Activated T-helper 1 cell treated with anti-CD3 and anti-CD28 coated beads, Interleukin-12 subunit alpha, Interleukin-12 subunit beta, Interleukin-2, Interleukin-4 antibody, amounts not matched to agents 30 ng/mL and 10 ng/mL and 1 ng/mL, durations not matched to agents 14 hours and 24 hours and 36 hours (primary cell): ENCODE results near the gene COL1A2. TPM values are rescaled to one million over a fixed set of nuclear protein-coding genes. Genes with fewer than 3 reads are reported as not detected.

Experiments used
- DNase-seq: peaks from one replicate; pipeline ENCODE4 v3.0.0; 2021; ENCODE audit warnings: low spot score
- H3K27ac Mint-ChIP-seq: one replicate; pipeline ENCODE4 v1.8.0; 2021; ENCODE audit warnings: mild to moderate bottlenecking, mixed read lengths
- H3K27me3 Mint-ChIP-seq: one replicate; pipeline ENCODE4 v1.8.0; 2022; ENCODE audit warnings: mild to moderate bottlenecking, moderate library complexity, mixed read lengths; ENCODE audit not compliant: insufficient read depth
- H3K36me3 Mint-ChIP-seq: one replicate; pipeline ENCODE4 v1.8.0; 2021; ENCODE audit warnings: low read depth, mixed read lengths
- H3K4me1 Mint-ChIP-seq: one replicate; pipeline ENCODE4 v1.8.0; 2021; ENCODE audit warnings: low read depth, mixed read lengths
- H3K4me3 Mint-ChIP-seq: one replicate; pipeline ENCODE4 v1.8.0; 2021; ENCODE audit warnings: mild to moderate bottlenecking, moderate library complexity, mixed read lengths
- H3K9me3 Mint-ChIP-seq: one replicate; pipeline ENCODE4 v1.8.0; 2021; ENCODE audit warnings: mixed read lengths
- intact Hi-C: fragments of 100-400 bp; cut with micrococcal nuclease; formaldehyde crosslinking; loops from one replicate; pipeline ENCODE4 v1.15.1; 2024
- total RNA-seq: library from RNA; stranded (reverse); gene quantifications from 2 replicates; pipeline ENCODE4 v1.2.3, GENCODE V29; 2022

COL1A2 gene
- total RNA-seq, 1 donor from 2014 or later = 10.2 TPM

DNA sequence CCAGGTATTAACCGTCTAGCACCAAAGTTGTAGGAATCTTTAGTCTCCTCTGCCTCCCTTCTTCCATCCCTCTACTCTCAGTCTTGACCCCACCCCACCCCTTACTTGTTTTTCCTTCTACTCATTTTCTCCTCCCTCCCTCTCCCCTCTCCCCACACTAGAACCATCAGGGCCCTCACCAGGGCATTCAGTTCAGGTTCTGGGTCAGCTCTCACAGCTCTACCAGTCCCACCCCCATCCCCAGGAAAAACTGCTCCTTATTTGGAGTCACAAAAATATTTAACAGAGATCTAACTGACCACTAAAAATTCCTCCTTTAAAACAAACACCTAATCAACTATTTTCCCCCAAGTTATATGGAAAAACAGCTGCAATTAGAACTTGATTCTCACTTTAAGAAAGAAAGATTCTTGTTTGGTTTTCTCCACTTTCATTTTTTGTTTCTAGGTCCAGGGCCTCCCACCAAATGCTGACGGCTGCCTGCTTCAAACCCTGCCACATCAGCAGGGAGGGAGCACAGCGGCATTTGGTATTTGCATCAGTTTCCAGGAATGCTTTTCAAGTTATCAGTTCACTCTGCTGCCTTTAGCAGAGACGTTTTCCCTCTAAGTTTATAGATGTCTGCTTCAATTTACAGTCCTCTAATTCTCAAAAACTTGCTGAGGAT lies 2.8 kb upstream of the COL1A2 start:
- Mint-ChIP-seq H3K4me3 (peak overlapping the region; percentile 74), H3K27ac (peak overlapping the region; percentile 82), H3K9me3 (no peaks in the 10 kb centered on the region), H3K27me3 (no peaks in the 10 kb centered on the region), H3K4me1 (peaks cover 35% of the 10 kb centered on the region), H3K36me3 (no peaks in the 10 kb centered on the region)
- intact Hi-C loops = loop anchor here (5.0 to 10.0 kb wide), 3 partner anchors 120 to 1160 kb away; partner anchors contain the start of gene VPS50
- DNase-seq = peak; percentile 32

DNA sequence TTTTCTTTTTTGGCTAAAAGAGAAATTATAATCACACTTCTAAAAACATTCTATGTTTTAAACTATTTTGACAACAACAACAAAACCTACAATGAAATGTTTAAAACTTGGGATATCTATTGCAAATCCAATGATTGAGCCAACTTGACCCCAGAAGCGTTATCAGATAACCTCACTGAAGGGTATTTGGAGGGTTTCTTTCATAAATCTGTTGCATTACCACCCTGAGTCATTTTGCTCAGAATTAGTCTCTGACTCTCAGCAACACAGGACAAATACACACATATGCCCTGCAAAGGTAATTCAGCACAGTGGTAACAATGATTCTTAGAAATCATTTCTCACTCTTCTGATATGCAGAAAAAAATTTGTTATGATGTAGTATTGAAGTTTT lies 2.3 kb upstream of the COL1A2 start:
- intact Hi-C loops = loop anchor here (5.0 to 10.0 kb wide), 3 partner anchors 120 to 1160 kb away; partner anchors contain the start of gene VPS50
- Mint-ChIP-seq H3K27me3 (no peaks in the 10 kb centered on the region), H3K27ac (peak overlapping the region; percentile 82), H3K4me1 (peaks cover 35% of the 10 kb centered on the region), H3K36me3 (no peaks in the 10 kb centered on the region), H3K4me3 (peak overlapping the region; percentile 74), H3K9me3 (no peaks in the 10 kb centered on the region)
- DNase-seq = no peak

- intact Hi-C loops = loop anchor here (2.0 to 10.0 kb wide), 6 partner anchors 105 to 1161 kb away; partner anchors contain the start of gene VPS50
- Mint-ChIP-seq H3K4me1 (peaks cover 35% of the 10 kb centered on the region), H3K27ac (no peak overlapping the region), H3K4me3 (peak overlapping the region; percentile 25), H3K36me3 (no peaks in the 10 kb centered on the region), H3K27me3 (no peaks in the 10 kb centered on the region), H3K9me3 (no peaks in the 10 kb centered on the region)
- DNase-seq = no peak
Measured at GRCh38 chr7:94393246-94394108, 1.2 kb upstream of the COL1A2 start.

DNA sequence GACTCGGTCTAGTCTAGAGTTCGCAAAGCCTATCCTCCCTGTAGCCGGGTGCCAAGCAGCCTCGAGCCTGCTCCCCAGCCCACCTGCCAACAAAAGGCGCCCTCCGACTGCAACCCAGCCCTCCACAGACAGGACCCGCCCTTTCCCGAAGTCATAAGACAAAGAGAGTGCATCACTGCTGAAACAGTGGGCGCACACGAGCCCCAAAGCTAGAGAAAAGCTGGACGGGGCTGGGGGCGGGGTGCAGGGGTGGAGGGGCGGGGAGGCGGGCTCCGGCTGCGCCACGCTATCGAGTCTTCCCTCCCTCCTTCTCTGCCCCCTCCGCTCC lies 622 bp upstream of the COL1A2 start:
- Mint-ChIP-seq H3K27me3 (no peaks in the 10 kb centered on the region), H3K9me3 (no peaks in the 10 kb centered on the region), H3K4me3 (no peak overlapping the region), H3K27ac (no peak overlapping the region), H3K4me1 (peaks cover 35% of the 10 kb centered on the region), H3K36me3 (no peaks in the 10 kb centered on the region)
- intact Hi-C loops = loop anchor here (2.0 to 10.0 kb wide), 6 partner anchors 105 to 1162 kb away; partner anchors contain the start of gene VPS50
- no peak for DNase-seq

DNA sequence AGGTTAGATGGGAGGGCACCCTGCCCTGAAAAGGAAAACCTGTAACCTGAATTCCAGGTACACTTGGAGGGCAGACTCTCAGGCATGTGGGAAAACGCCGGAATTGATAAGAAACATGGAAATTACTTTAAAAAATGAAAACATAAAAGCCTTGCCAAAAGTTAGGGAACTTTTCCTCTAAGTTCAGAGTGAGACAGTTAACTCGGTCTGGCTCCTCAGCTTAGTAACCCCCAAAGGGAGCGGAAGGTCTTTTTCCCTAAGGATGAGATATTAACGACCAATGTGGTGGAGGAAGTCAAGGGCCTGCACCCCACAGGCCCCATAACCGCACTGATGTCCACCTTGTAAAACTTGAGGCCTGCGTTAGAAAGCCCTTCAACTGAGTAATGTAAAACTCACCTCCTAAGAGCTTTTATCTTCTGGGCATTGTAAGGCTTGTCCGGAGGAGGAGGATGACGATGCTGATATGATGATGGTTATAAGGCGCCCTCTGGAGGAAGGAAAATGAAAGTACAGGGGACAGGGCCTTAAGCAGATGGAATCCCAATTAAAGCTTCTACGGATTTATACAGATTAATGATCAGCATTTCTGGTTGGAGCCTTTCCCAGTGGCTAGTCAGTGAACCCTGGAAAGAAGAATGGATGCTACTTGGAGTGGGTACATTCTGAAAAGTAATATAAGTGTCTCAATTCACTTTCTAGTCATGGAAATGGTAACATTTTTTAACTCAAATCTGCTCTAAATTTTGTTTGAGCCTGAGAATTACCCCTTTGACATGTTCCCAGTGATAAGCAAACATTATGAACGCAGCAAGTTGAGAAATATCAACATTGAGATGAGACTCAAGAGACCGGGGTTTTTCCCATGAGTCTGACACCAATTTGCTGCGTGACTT lies 694 bp downstream of the COL1A2 start:
- peak; percentile 46 for DNase-seq
- Mint-ChIP-seq H3K4me3 (peak overlapping the region; percentile 86), H3K27ac (peak overlapping the region; percentile 83), H3K27me3 (no peaks in the 10 kb centered on the region), H3K4me1 (peaks cover 35% of the 10 kb centered on the region), H3K9me3 (no peaks in the 10 kb centered on the region), H3K36me3 (no peaks in the 10 kb centered on the region)
- intact Hi-C loops = loop anchor here (1.0 to 10.0 kb wide), 9 partner anchors 107 to 1150 kb away; partner anchors contain the start of gene BET1

DNA sequence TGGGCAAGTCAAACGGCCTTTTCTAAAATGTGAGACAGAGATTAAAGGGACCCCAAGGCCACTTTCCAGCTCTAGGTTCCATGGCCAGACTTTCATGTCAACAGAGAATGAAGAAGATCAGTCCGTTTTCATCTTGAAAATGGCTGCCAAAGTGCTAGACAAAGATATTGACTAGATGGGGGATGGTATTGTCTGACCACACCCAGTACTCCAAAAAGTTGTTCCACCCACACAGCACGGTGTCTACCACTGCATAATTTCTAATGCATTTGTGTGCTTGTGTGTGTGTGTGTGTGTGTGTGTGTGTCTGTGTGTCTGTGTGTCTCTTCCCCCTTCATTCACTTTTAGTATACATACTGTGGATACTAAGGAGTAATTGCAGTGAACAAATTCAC lies 1.3 kb downstream of the COL1A2 start:
- DNase-seq = no peak
- Mint-ChIP-seq H3K4me3 (no peak overlapping the region), H3K27ac (no peak overlapping the region), H3K27me3 (peaks cover 6% of the 10 kb centered on the region), H3K4me1 (peaks cover 35% of the 10 kb centered on the region), H3K36me3 (no peaks in the 10 kb centered on the region), H3K9me3 (no peaks in the 10 kb centered on the region)
- intact Hi-C loops = loop anchor here (10.0 kb wide), 1 partner anchor 221 kb away; no protein-coding TSS in a partner anchor

GRCh38 chr7:94396596-94396995 lies 1.9 kb downstream of the COL1A2 start:
- Mint-ChIP-seq H3K27me3 (peaks cover 7% of the 10 kb centered on the region), H3K27ac (no peak overlapping the region), H3K4me1 (peaks cover 33% of the 10 kb centered on the region), H3K36me3 (no peaks in the 10 kb centered on the region), H3K4me3 (no peak overlapping the region), H3K9me3 (no peaks in the 10 kb centered on the region)
- DNase-seq = no peak
- intact Hi-C loops = loop anchor here (10.0 kb wide), 1 partner anchor 222 kb away; no protein-coding TSS in a partner anchor

DNA sequence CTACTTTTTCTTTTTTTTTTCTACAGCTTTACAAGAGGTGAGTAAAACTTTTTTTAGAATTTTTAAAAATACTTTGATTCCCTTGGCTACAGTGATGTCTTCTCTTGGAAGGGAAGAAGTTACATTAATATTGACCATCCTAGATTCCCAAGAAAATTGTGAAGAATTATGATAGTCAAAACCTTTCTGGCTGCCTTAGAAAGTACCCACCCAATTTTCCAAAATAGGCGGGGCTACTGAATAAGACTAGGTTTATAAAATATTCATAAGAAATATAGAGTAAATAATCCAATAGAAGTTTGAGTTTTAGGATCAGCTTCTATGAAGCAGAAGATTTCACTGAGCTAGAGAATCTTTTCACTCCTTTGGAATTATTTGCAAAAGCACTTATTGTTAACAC lies 3.0 kb downstream of the COL1A2 start:
- peaks cover 22% of the 10 kb centered on the region for H3K4me1 Mint-ChIP-seq
- no peaks in the 10 kb centered on the region for H3K36me3 Mint-ChIP-seq
- peaks cover 7% of the 10 kb centered on the region for H3K27me3 Mint-ChIP-seq
- no peak overlapping the region for H3K4me3 Mint-ChIP-seq
- no peak for DNase-seq
- H3K9me3 Mint-ChIP-seq = no peaks in the 10 kb centered on the region
- H3K27ac Mint-ChIP-seq = no peak overlapping the region
- intact Hi-C loops = loop anchor here (10.0 kb wide), 1 partner anchor 223 kb away; no protein-coding TSS in a partner anchor

DNA sequence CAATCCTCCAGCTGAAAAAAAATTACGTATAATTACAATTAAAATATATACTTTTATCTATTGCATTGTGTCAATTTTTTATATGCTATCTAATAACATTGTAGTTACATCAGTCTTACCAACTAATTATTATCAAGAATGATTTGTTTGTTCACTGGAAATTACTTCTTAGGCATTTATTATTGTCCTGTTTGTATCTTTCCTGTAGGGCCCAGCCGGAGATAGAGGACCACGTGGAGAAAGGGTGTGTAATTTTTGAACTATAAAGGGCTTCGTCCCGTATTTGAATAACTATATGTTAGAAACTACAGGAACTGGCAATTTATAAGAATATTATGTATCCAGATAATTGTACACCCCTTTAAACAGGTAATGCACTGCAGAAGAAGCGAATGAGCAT lies 4.1 kb downstream of the COL1A2 start:
- no peak overlapping the region for H3K4me3 Mint-ChIP-seq
- peaks cover 7% of the 10 kb centered on the region for H3K27me3 Mint-ChIP-seq
- intact Hi-C loops = loop anchor here (10.0 kb wide), 1 partner anchor 224 kb away; no protein-coding TSS in a partner anchor
- H3K27ac Mint-ChIP-seq = no peak overlapping the region
- no peaks in the 10 kb centered on the region for H3K36me3 Mint-ChIP-seq
- no peak for DNase-seq
- H3K9me3 Mint-ChIP-seq = no peaks in the 10 kb centered on the region
- peaks cover 11% of the 10 kb centered on the region for H3K4me1 Mint-ChIP-seq

- Mint-ChIP-seq H3K36me3 (no peaks in the 10 kb centered on the region), H3K27me3 (peaks cover 7% of the 10 kb centered on the region), H3K4me3 (no peak overlapping the region), H3K9me3 (no peaks in the 10 kb centered on the region), H3K4me1 (peaks cover 7% of the 10 kb centered on the region), H3K27ac (no peak overlapping the region)
- DNase-seq = no peak
- intact Hi-C loops = no loop called here
Measured at GRCh38 chr7:94400022-94400421, 5.3 kb downstream of the COL1A2 start.

GRCh38 chr7:94400643-94401427 lies 6.1 kb downstream of the COL1A2 start:
- H3K4me1 Mint-ChIP-seq = no peaks in the 10 kb centered on the region
- intact Hi-C loops = no loop called here
- H3K4me3 Mint-ChIP-seq = no peak overlapping the region
- H3K27me3 Mint-ChIP-seq = peaks cover 9% of the 10 kb centered on the region
- no peaks in the 10 kb centered on the region for H3K9me3 Mint-ChIP-seq
- H3K36me3 Mint-ChIP-seq = no peaks in the 10 kb centered on the region
- DNase-seq = no peak
- H3K27ac Mint-ChIP-seq = no peak overlapping the region

- H3K4me1 Mint-ChIP-seq = no peaks in the 10 kb centered on the region
- no peak for DNase-seq
- peaks cover 9% of the 10 kb centered on the region for H3K27me3 Mint-ChIP-seq
- no peaks in the 10 kb centered on the region for H3K9me3 Mint-ChIP-seq
- H3K4me3 Mint-ChIP-seq = no peak overlapping the region
- intact Hi-C loops = no loop called here
- H3K36me3 Mint-ChIP-seq = no peaks in the 10 kb centered on the region
- H3K27ac Mint-ChIP-seq = no peak overlapping the region
Measured at GRCh38 chr7:94401428-94401814, 6.7 kb downstream of the COL1A2 start.
